Measurements from ENCODE around the gene TMEM80.
A peak's percentile ranks its signal among the peaks of the same experiment; 100 is the strongest.
"Not testable (repeated sequence)": the region's sequence is repeated elsewhere in the genome, so short reads cannot be mapped to it uniquely, and the experiment has no call there.

The TMEM80 gene

GRCh38 chr11:695538-696248 lies at the start of gene TMEM80:
Gene TMEM80 (plus strand): TSS chr11:695816. CDS start chr11:695828, 12 bp downstream.
- DNase-seq: peak; percentile 99

GRCh38 chr11:646214-646613 lies 49.4 kb upstream of the TMEM80 start:
- DNase-seq: no peak

GRCh38 chr11:647672-648158 lies 47.9 kb upstream of the TMEM80 start:
- not testable (repeated sequence) for DNase-seq

- DNase-seq: no peak
Measured at GRCh38 chr11:650482-650881, 45.1 kb upstream of the TMEM80 start.

GRCh38 chr11:653136-653535 lies 42.5 kb upstream of the TMEM80 start:
- DNase-seq: not testable (repeated sequence)

- DNase-seq: no peak
Measured at GRCh38 chr11:653837-654236, 41.8 kb upstream of the TMEM80 start.

- DNase-seq: not testable (repeated sequence)
Measured at GRCh38 chr11:654444-654843, 41.2 kb upstream of the TMEM80 start.

- DNase-seq: no peak
Measured at GRCh38 chr11:655036-655726, 40.4 kb upstream of the TMEM80 start.

- DNase-seq: no peak
Measured at GRCh38 chr11:656426-656825, 39.2 kb upstream of the TMEM80 start.

GRCh38 chr11:656866-657265 lies 38.8 kb upstream of the TMEM80 start:
- no peak for DNase-seq

GRCh38 chr11:657691-658126 lies 37.9 kb upstream of the TMEM80 start:
- DNase-seq: no peak

- DNase-seq: no peak
Measured at GRCh38 chr11:659532-660085, 36.0 kb upstream of the TMEM80 start.

- DNase-seq: no peak
Measured at GRCh38 chr11:660281-660680, 35.3 kb upstream of the TMEM80 start.

- no peak for DNase-seq
Measured at GRCh38 chr11:660681-661444, 34.8 kb upstream of the TMEM80 start.

GRCh38 chr11:662689-663274 lies 32.8 kb upstream of the TMEM80 start:
- DNase-seq: peak; percentile 65

GRCh38 chr11:665062-665703 lies 30.4 kb upstream of the TMEM80 start:
- no peak for DNase-seq

- DNase-seq: no peak
Measured at GRCh38 chr11:665704-666281, 29.8 kb upstream of the TMEM80 start.

GRCh38 chr11:673866-674265 lies 21.8 kb upstream of the TMEM80 start:
- no peak for DNase-seq

- DNase-seq: no peak
Measured at GRCh38 chr11:674406-674805, 21.2 kb upstream of the TMEM80 start.

GRCh38 chr11:678297-678696 lies 17.3 kb upstream of the TMEM80 start:
- no peak for DNase-seq

GRCh38 chr11:679271-680207 lies 16.1 kb upstream of the TMEM80 start:
- DNase-seq: no peak
